NCI-H1048 (cell line): ENCODE data around the gene CD22.

Experiments used
- DNase-seq: peaks from one replicate; lab custom pipeline; 2025; lab: John Stamatoyannopoulos, UW

The CD22 gene

GRCh38 chr19:35314031-35314430 lies 15.0 kb upstream of the CD22 start:
- DNase-seq: no peak

GRCh38 chr19:35314858-35315470 lies 14.0 kb upstream of the CD22 start:
- DNase-seq: no peak

- DNase-seq: no peak
These were observed 13.1 kb upstream of the CD22 start for GRCh38 chr19:35315883-35316282.

- DNase-seq: no peak
These were observed 12.4 kb upstream of the CD22 start for GRCh38 chr19:35316560-35316959.

GRCh38 chr19:35317464-35318043 lies 11.4 kb upstream of the CD22 start:
- no peak for DNase-seq

GRCh38 chr19:35318679-35319448 lies 10.1 kb upstream of the CD22 start:
- DNase-seq: no peak

- DNase-seq: no peak
These were observed 8.8 kb upstream of the CD22 start for GRCh38 chr19:35320065-35320713.

- DNase-seq: no peak
These were observed 7.7 kb upstream of the CD22 start for GRCh38 chr19:35321291-35321690.

GRCh38 chr19:35322014-35322413 lies 7.0 kb upstream of the CD22 start:
- DNase-seq: no peak

- DNase-seq: no peak
These were observed 1.3 kb upstream of the CD22 start for GRCh38 chr19:35327642-35328041.

- DNase-seq: no peak
These were observed 336 bp downstream of the CD22 start for GRCh38 chr19:35329323-35329722.

GRCh38 chr19:35330475-35330874 lies 1.5 kb downstream of the CD22 start:
- no peak for DNase-seq

GRCh38 chr19:35331551-35332214 lies 2.7 kb downstream of the CD22 start:
- no peak for DNase-seq

GRCh38 chr19:35332817-35333216 lies 3.8 kb downstream of the CD22 start:
- DNase-seq: no peak

GRCh38 chr19:35334144-35334753 lies 5.3 kb downstream of the CD22 start:
- no peak for DNase-seq

GRCh38 chr19:35336166-35336955 lies 7.4 kb downstream of the CD22 start:
- no peak for DNase-seq

- no peak for DNase-seq
These were observed 8.4 kb downstream of the CD22 start for GRCh38 chr19:35337097-35337983.

GRCh38 chr19:35337984-35338296 lies 9.0 kb downstream of the CD22 start:
- no peak for DNase-seq

GRCh38 chr19:35340431-35340830 lies 11.4 kb downstream of the CD22 start:
- no peak for DNase-seq

- no peak for DNase-seq
These were observed 12.0 kb downstream of the CD22 start for GRCh38 chr19:35341006-35341405.
